Keratinocyte (primary cell): Measurements from ENCODE around the gene CCDC171. TPM values are rescaled to one million over a fixed set of nuclear protein-coding genes. Genes with fewer than 3 reads are reported as not detected.

Experiments
- DNase-seq: peaks from one replicate; pipeline ENCODE4 v3.0.0-alpha.2; 2011; ENCODE audit warnings: low read depth, missing footprints, low spot score
- FAIRE-seq: peaks from 2 replicates; lab custom pipeline; 2011; peaks lifted over from hg19 to GRCh38; lab: Jason Lieb, UNC
- H2AFZ ChIP-seq: 2 replicates; pipeline ENCODE4 v1.6.0; 2012; ENCODE audit warnings: low read length, control low read depth, inconsistent platforms; ENCODE audit not compliant: control insufficient read depth
- H3K27ac ChIP-seq: 2 replicates; pipeline ENCODE4 v1.5.1; 2011; ENCODE audit warnings: low read length; ENCODE audit not compliant: control insufficient read depth, insufficient read depth
- H3K27me3 ChIP-seq: 3 replicates; pipeline ENCODE4 v1.6.0; 2011; ENCODE audit warnings: low read length; ENCODE audit not compliant: control insufficient read depth, insufficient read depth; ENCODE audit errors: extremely low read depth
- H3K36me3 ChIP-seq, 2 experiments: 2 replicates in 1 of 2; 3 replicates in 1 of 2; pipeline ENCODE4 v1.5.1; 2011; ENCODE audit warnings: low read length in 2 of 2, mild to moderate bottlenecking in 1 of 2; ENCODE audit not compliant: control insufficient read depth in 2 of 2, insufficient read depth in 2 of 2; ENCODE audit errors: extremely low read depth in 1 of 2
- H3K4me1 ChIP-seq: 3 replicates; pipeline ENCODE4 v1.5.1; 2011; ENCODE audit warnings: low read length; ENCODE audit not compliant: control insufficient read depth, insufficient read depth; ENCODE audit errors: extremely low read depth
- H3K4me2 ChIP-seq: 3 replicates; pipeline ENCODE4 v1.6.0; 2011; ENCODE audit warnings: low read depth, low read length; ENCODE audit not compliant: control insufficient read depth, insufficient read depth; ENCODE audit errors: extremely low read depth
- H3K4me3 ChIP-seq, 3 experiments: fragments of 200-600 bp in 1 of 3; sonication (generic) in 1 of 3; 2 replicates in 2 of 3; 3 replicates in 1 of 3; pipeline ENCODE4 v1.5.1; 2011 to 2016; ENCODE audit warnings: low read length in 3 of 3, mild to moderate bottlenecking in 3 of 3, control low read depth in 2 of 3, inconsistent platforms in 1 of 3, low read depth in 1 of 3, mixed read lengths in 1 of 3, mixed run types in 1 of 3, moderate library complexity in 1 of 3; ENCODE audit not compliant: control insufficient read depth in 2 of 3, insufficient read depth in 2 of 3; ENCODE audit errors: extremely low read depth in 1 of 3
- H3K79me2 ChIP-seq: 2 replicates; pipeline ENCODE4 v1.6.0; 2012; ENCODE audit warnings: low read length; ENCODE audit not compliant: control insufficient read depth, insufficient read depth
- H3K9ac ChIP-seq: 3 replicates; pipeline ENCODE4 v1.6.0; 2011; ENCODE audit warnings: low read length; ENCODE audit not compliant: control insufficient read depth, insufficient read depth; ENCODE audit errors: extremely low read depth
- H3K9me1 ChIP-seq: 3 replicates; pipeline ENCODE4 v1.6.0; 2011; ENCODE audit warnings: low read length; ENCODE audit not compliant: control insufficient read depth, insufficient read depth; ENCODE audit errors: extremely low read depth
- H3K9me3 ChIP-seq: 2 replicates; pipeline ENCODE4 v1.5.1; 2012; ENCODE audit warnings: low read depth, low read length; ENCODE audit not compliant: control insufficient read depth
- H4K20me1 ChIP-seq: 3 replicates; pipeline ENCODE4 v1.6.0; 2011; ENCODE audit warnings: low read length; ENCODE audit not compliant: control insufficient read depth, insufficient read depth; ENCODE audit errors: extremely low read depth
- CTCF ChIP-seq, 3 experiments: IDR thresholded peaks in 1 of 3; conservative IDR thresholded peaks in 1 of 3; optimal IDR thresholded peaks in 1 of 3; 2 replicates in 2 of 3; 3 replicates in 1 of 3; pipeline versions ENCODE3 to v1.5.1; 2011; ENCODE audit warnings: low read length in 3 of 3, mild to moderate bottlenecking in 3 of 3, moderate library complexity in 2 of 3, control low read depth in 1 of 3, inconsistent platforms in 1 of 3; ENCODE audit not compliant: insufficient read depth in 2 of 3; ENCODE audit errors: extremely low read depth in 1 of 3
- EZH2 ChIP-seq: IDR thresholded peaks from one replicate; pipeline ENCODE4 v1.6.1; 2012; ENCODE audit warnings: inconsistent platforms, mild to moderate bottlenecking, low read length, moderate library complexity
- dilution Hi-C: fragments of 300-500 bp; cut with MboI; formaldehyde crosslinking; loops from one replicate; pipeline ENCODE4 v1.7.0; 2020; ENCODE audit warnings: low sequenced_read_pairs; ENCODE audit not compliant: extremely low pct_ligation_motif_present
- polyA plus RNA-seq, 5 experiments: library from polyadenylated mRNA; depleted of rRNA in 3 of 5; stranded (reverse) in 3 of 5; stranded (forward) in 1 of 5; unstranded in 1 of 5; fragments of >200 nt; gene quantifications; 1 replicate in 1 of 5; 2 replicates in 3 of 5; 3 replicates in 1 of 5; pipeline versions ENCODE4 v1.2.1 to v1.2.3, GENCODE V29; 2011 to 2012; ENCODE audit warnings: missing spikeins in 2 of 5, low read depth in 1 of 5, low replicate concordance in 1 of 5

The CCDC171 gene
- polyA plus RNA-seq, 1 donor (not counting 4 experiments of a cell fraction or from before 2014, with no cell fraction given), result 0.46 TPM

- H4K20me1 ChIP-seq, result no peaks in the 10 kb centered on the region
- no peaks in the 10 kb centered on the region for H3K9me1 ChIP-seq
- H3K4me3 ChIP-seq, result no peak overlapping the region
- no peaks in the 10 kb centered on the region for H3K36me3 ChIP-seq
- dilution Hi-C loops, result no loop called here
- H2AFZ ChIP-seq, result no peak overlapping the region
- FAIRE-seq (no peak), DNase-seq (no peak)
- no peaks in the 10 kb centered on the region for H3K79me2 ChIP-seq
- no peak overlapping the region for H3K4me2 ChIP-seq
- H3K4me1 ChIP-seq, result no peaks in the 10 kb centered on the region
- no peaks in the 10 kb centered on the region for H3K27me3 ChIP-seq
- H3K27ac ChIP-seq, result no peak overlapping the region
- no peak overlapping the region for H3K9ac ChIP-seq
- TF ChIP-seq EZH2 (no peak), CTCF (optimal IDR thresholded peaks at IDR 0.05 in 1 of 3, IDR thresholded peaks at IDR 0.05 in 1 of 3, conservative IDR thresholded peaks at IDR 0.05 in 1 of 3; ENCODE audit: extremely low read depth in 1 of 3, insufficient read depth in 2 of 3, low read length in 3 of 3) (no peak)
- H3K9me3 ChIP-seq, result no peaks in the 10 kb centered on the region
Measured at GRCh38 chr9:15967068-15967467, 414.2 kb downstream of the CCDC171 start.

- Histone ChIP-seq H3K36me3 (no peaks in the 10 kb centered on the region), H3K4me1 (no peaks in the 10 kb centered on the region), H3K9me1 (no peaks in the 10 kb centered on the region), H3K79me2 (no peaks in the 10 kb centered on the region), H3K4me3 (no peak overlapping the region), H3K9ac (no peak overlapping the region), H3K27me3 (no peaks in the 10 kb centered on the region), H3K9me3 (no peaks in the 10 kb centered on the region), H2AFZ (no peak overlapping the region), H3K27ac (no peak overlapping the region), H3K4me2 (no peak overlapping the region), H4K20me1 (no peaks in the 10 kb centered on the region)
- FAIRE-seq (no peak), DNase-seq (no peak)
- dilution Hi-C loops, result no loop called here
- no peak for TF ChIP-seq EZH2
- TF ChIP-seq CTCF (optimal IDR thresholded peaks at IDR 0.05 in 1 of 3, IDR thresholded peaks at IDR 0.05 in 1 of 3, conservative IDR thresholded peaks at IDR 0.05 in 1 of 3; ENCODE audit: extremely low read depth in 1 of 3, insufficient read depth in 2 of 3, low read length in 3 of 3), result no peak
Measured at GRCh38 chr9:15972760-15973159, 419.9 kb downstream of the CCDC171 start.
